Fibroblast of lung (primary cell): ENCODE data around the gene IHH. TPM values are rescaled to one million over a fixed set of nuclear protein-coding genes. Genes with fewer than 3 reads are reported as not detected.

ENCODE experiments used
- DNase-seq, 2 donors: peaks; one replicate each; pipeline versions ENCODE4 v3.0.0 to v3.0.0-alpha.2; 2010; ENCODE audit warnings: low read depth in 2 of 2
- H2AFZ ChIP-seq: 2 replicates; pipeline ENCODE4 v1.5.1; 2012; ENCODE audit warnings: low read length, control low read depth, inconsistent platforms
- H3K27ac ChIP-seq: 2 replicates; pipeline ENCODE4 v1.5.1; 2011; ENCODE audit warnings: low read length, control low read depth; ENCODE audit not compliant: insufficient read depth
- H3K27me3 ChIP-seq: 2 replicates; pipeline ENCODE4 v1.5.1; 2011; ENCODE audit warnings: mild to moderate bottlenecking, low read length; ENCODE audit not compliant: control insufficient read depth, insufficient read depth
- H3K36me3 ChIP-seq: 2 replicates; pipeline ENCODE4 v1.5.1; 2011; ENCODE audit warnings: low read length; ENCODE audit not compliant: control insufficient read depth, insufficient read depth
- H3K4me1 ChIP-seq: 2 replicates; pipeline ENCODE4 v1.5.1; 2011; ENCODE audit warnings: low read length; ENCODE audit not compliant: control insufficient read depth, insufficient read depth; ENCODE audit errors: extremely low read depth
- H3K4me2 ChIP-seq: 2 replicates; pipeline ENCODE4 v1.5.1; 2011; ENCODE audit warnings: low read length, control low read depth; ENCODE audit not compliant: insufficient read depth; ENCODE audit errors: extremely low read depth
- H3K4me3 ChIP-seq, 4 experiments: fragments of 200-600 bp in 1 of 4; sonication (generic) in 1 of 4; replicated peaks in 1 of 4; 2 replicates each; pipeline ENCODE4 v1.5.1; 2011 to 2016; ENCODE audit warnings: low read length in 4 of 4, low read depth in 3 of 4, mild to moderate bottlenecking in 3 of 4, control low read depth in 2 of 4, inconsistent platforms in 1 of 4, mixed read lengths in 1 of 4; ENCODE audit not compliant: insufficient read depth in 1 of 4; ENCODE audit errors: control extremely low read depth in 1 of 4
- H3K79me2 ChIP-seq: 2 replicates; pipeline ENCODE4 v1.5.1; 2012; ENCODE audit warnings: mild to moderate bottlenecking, low read length, inconsistent platforms; ENCODE audit not compliant: control insufficient read depth, insufficient read depth
- H3K9ac ChIP-seq: 2 replicates; pipeline ENCODE4 v1.5.1; 2011; ENCODE audit warnings: mild to moderate bottlenecking, low read length, control low read depth; ENCODE audit not compliant: insufficient read depth
- H3K9me3 ChIP-seq: 2 replicates; pipeline ENCODE4 v1.5.1; 2012; ENCODE audit warnings: low read depth, low read length; ENCODE audit not compliant: control insufficient read depth, insufficient read depth
- H4K20me1 ChIP-seq: 2 replicates; pipeline ENCODE4 v1.5.1; 2011; ENCODE audit warnings: low read length; ENCODE audit not compliant: control insufficient read depth, insufficient read depth; ENCODE audit errors: extremely low read depth
- CTCF ChIP-seq, 2 donors: IDR thresholded peaks in 1 of 2; conservative IDR thresholded peaks in 1 of 2; 1 replicate in 1 of 2; 2 replicates in 1 of 2; pipeline ENCODE4 v1.5.1; 2011 to 2012; ENCODE audit warnings: low read length in 2 of 2, control low read depth in 1 of 2, inconsistent platforms in 1 of 2, low read depth in 1 of 2, mild to moderate bottlenecking in 1 of 2
- EZH2 ChIP-seq: IDR thresholded peaks from 2 replicates; pipeline ENCODE4 v1.5.1; 2012; ENCODE audit warnings: low read length, control low read depth, mild to moderate bottlenecking; ENCODE audit errors: missing control alignments
- polyA plus RNA-seq, 2 donors: library from polyadenylated mRNA; depleted of rRNA in 1 of 2; stranded (reverse) in 1 of 2; unstranded in 1 of 2; fragments of >200 nt; gene quantifications; 2 replicates each; pipeline ENCODE4 v1.2.1, GENCODE V29; 2011 to 2012; ENCODE audit warnings: missing spikeins in 1 of 2
- total RNA-seq: library from RNA; depleted of rRNA; stranded (reverse); fragments of >200 nt; gene quantifications from 2 replicates; pipeline ENCODE4 v1.2.1, GENCODE V29; 2014

IHH gene
- total and polyA plus RNA-seq, 2 donors (not counting 1 experiment from before 2014, with no cell fraction given): not detected

DNA sequence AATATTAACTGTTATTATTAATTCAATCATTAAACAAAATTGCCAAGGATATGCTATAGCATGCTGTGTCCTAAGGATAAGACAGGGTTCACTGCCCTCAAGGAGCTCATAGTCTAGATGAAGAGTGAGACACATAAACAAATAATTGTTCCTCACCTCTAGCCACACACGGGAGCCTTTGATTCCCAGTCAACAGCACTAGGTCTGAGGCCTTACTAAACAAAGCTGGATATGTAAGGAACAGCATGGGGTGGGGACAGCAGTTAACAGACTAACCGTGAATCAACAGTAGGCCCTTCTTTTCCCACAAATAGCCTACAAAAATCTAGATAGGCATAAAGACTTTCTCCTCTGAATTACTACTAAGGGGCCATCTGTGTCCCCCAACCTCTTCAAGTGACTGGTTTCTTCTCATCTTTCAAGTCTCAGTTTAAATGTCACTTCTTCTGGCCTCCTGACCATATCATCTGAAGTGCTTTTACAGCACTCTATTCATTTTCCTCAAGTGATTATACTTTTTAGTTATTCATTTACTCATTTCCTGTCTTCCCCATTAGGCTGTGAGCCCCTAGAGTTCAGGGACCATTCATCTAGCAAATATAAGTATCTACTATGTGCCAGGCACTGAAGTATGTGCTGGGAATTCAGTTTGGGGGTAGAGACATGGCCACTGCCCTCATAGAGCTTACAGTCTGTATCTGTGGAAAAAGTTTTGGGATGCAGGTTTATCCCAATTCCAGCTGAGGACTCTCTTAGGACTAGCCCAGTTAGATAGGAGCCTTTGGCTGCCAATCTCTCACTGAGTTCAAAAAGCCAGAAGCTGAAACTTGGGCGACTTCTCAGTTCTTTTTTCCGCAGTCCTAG, 29.9 kb upstream of the IHH start:
- H3K9me3 ChIP-seq: no peaks in the 10 kb centered on the region
- H3K4me1 ChIP-seq: no peaks in the 10 kb centered on the region
- no peak overlapping the region for H2AFZ ChIP-seq

GRCh38 chr2:219089330-219089729, 28.6 kb upstream of the IHH start:
- H3K27ac ChIP-seq: no peak overlapping the region
- no peak overlapping the region for H3K4me3 ChIP-seq
- H3K9me3 ChIP-seq: no peaks in the 10 kb centered on the region
- no peaks in the 10 kb centered on the region for H3K27me3 ChIP-seq
- no peak overlapping the region for H3K4me2 ChIP-seq
- no peaks in the 10 kb centered on the region for H3K79me2 ChIP-seq
- H3K36me3 ChIP-seq: no peaks in the 10 kb centered on the region
- no peak for DNase-seq
- TF ChIP-seq EZH2 (no peak), CTCF (conservative IDR thresholded peaks at IDR 0.05 in 1 of 2, IDR thresholded peaks at IDR 0.05 in 1 of 2; ENCODE audit: low read depth in 1 of 2, low read length in 2 of 2) (no peak)
- H2AFZ ChIP-seq: no peak overlapping the region
- H4K20me1 ChIP-seq: no peaks in the 10 kb centered on the region
- no peaks in the 10 kb centered on the region for H3K4me1 ChIP-seq
- no peak overlapping the region for H3K9ac ChIP-seq

More for the DNA sequence above, 29.9 kb upstream of the IHH start:
- TF ChIP-seq CTCF (conservative IDR thresholded peaks at IDR 0.05 in 1 of 2, IDR thresholded peaks at IDR 0.05 in 1 of 2; ENCODE audit: low read depth in 1 of 2, low read length in 2 of 2): no peak
- no peak for TF ChIP-seq EZH2
- no peaks in the 10 kb centered on the region for H3K79me2 ChIP-seq
- H3K27ac ChIP-seq: no peak overlapping the region
- H3K9ac ChIP-seq: no peak overlapping the region
- no peak overlapping the region for H3K4me3 ChIP-seq
- no peaks in the 10 kb centered on the region for H3K27me3 ChIP-seq
- no peaks in the 10 kb centered on the region for H3K36me3 ChIP-seq
- H4K20me1 ChIP-seq: no peaks in the 10 kb centered on the region
- no peak for DNase-seq
- H3K4me2 ChIP-seq: no peak overlapping the region

DNA sequence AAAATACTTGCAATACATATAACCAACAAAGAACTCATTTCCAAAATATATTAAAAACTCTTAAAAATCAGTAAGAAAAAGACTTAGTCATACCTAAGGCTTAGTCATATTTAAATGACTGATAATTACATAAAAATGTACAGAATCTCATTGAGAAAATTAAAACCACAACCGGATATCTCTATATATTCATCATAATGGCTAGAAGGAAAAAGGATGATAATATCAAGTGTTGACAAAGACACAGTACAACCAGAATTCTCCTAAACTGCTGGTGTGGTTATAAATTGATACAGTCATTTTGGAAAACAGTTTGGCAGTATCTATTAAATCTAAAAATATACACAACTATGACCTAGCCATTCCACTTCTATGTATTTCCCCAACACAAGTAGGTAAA, 27.1 kb upstream of the IHH start:
- Histone ChIP-seq H3K4me2 (no peak overlapping the region), H3K27ac (no peak overlapping the region), H4K20me1 (no peaks in the 10 kb centered on the region), H3K9me3 (no peaks in the 10 kb centered on the region), H3K9ac (no peak overlapping the region), H3K4me3 (no peak overlapping the region), H3K4me1 (no peaks in the 10 kb centered on the region), H2AFZ (no peak overlapping the region), H3K79me2 (no peaks in the 10 kb centered on the region), H3K36me3 (no peaks in the 10 kb centered on the region), H3K27me3 (no peaks in the 10 kb centered on the region)
- no peak for TF ChIP-seq EZH2
- TF ChIP-seq CTCF (conservative IDR thresholded peaks at IDR 0.05 in 1 of 2, IDR thresholded peaks at IDR 0.05 in 1 of 2; ENCODE audit: low read depth in 1 of 2, low read length in 2 of 2): no peak
- no peak for DNase-seq
